NCI-H1436 (cell line): Measurements from ENCODE around the gene SBNO2.

ENCODE experiments used
- DNase-seq: peaks from one replicate; lab custom pipeline; 2025; lab: John Stamatoyannopoulos, UW

The SBNO2 gene

GRCh38 chr19:1070931-1071791, 102.9 kb downstream of the SBNO2 start:
- DNase-seq, result no peak

DNA sequence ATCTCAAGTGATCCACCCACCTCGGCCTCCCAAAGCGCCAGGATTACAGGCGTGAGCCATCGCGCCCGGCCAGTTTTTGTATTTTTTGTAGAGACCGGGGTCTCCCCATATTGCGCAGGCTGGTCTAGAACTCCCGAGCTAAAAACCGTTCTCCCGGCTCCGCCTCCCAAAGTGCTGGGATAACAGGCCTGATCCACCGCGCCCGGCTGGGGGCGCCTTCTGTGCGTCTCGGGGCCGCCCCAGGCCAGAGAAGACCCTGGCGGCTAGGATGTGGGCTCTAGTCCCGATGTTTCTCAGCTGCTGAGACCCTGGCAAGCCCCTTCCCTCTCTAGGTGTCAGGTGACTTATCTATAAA, 103.5 kb downstream of the SBNO2 start:
- no peak for DNase-seq

GRCh38 chr19:1069009-1069779, 104.9 kb downstream of the SBNO2 start:
- DNase-seq, result no peak

GRCh38 chr19:1068009-1069001, 105.8 kb downstream of the SBNO2 start:
- DNase-seq, result no peak

DNA sequence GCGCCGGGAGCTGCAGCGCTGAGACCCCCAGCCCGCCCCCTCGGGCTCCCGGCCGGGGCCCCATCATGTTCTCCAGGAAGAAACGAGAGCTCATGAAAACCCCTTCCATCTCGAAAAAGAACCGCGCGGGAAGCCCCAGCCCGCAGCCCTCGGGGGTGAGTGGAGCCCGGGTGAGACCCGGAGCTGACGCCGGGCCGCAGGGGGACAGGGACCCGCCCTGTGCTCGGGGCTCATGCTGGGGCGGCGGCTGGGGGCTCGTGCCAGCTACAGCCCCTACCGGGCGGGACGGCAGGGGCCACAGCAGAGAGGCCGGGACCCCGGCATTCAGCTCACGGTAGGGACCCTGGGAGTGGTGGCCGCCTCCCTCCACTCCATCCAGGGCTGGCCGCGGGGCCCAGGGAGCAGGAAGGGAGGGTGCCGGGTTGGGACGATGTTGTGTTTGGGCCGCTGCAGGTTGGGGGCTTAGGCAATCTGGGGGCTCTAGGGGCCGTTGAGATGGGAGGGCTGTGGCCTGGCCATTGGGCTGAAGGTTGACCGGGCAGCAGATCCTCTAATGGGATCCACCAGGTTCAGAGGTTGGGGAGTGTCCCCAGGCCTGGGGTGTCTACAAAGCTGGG, 106.6 kb downstream of the SBNO2 start:
- DNase-seq, result no peak

DNA sequence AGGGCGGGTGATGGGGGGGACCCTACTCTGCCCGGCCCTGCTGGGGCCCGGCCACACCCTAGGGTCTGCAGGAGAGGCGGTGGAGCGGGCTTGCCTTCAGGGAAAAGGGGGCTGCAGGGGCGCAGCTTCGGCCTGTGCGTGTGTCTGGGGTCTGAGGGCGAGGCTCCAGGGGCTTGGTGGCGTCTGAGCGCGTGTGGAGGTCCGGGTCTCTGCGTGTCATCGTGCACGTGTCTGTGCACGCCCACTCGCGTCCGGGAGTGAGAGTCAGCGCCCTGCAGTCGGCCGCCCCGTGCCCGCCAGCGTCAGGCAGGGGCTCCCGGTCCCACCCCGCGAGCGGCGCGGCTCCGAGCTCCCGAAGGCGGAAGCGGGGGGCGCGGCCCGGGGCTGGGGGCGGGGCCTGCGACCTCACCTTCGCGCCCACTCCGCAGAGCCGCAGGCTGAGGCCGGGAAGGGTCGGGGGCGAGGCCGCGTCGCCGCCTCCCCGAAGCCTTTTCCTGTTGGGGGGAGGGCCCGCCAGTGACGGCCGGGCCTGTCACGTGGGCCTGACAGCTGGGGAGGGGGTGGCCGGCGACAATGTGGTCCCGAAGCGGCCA, 107.2 kb downstream of the SBNO2 start, which contains the start of gene ARHGAP45:
TSS of gene ARHGAP45 (plus strand) at position 420 of the 593 bp plus-strand sequence. CDS start 239 bp downstream, outside the sequence.
- no peak for DNase-seq

GRCh38 chr19:1066251-1066747, 107.8 kb downstream of the SBNO2 start:
- no peak for DNase-seq

- DNase-seq, result no peak
Observed at GRCh38 chr19:1065606-1066109, 108.4 kb downstream of the SBNO2 start.

GRCh38 chr19:1064661-1065605, 109.1 kb downstream of the SBNO2 start:
- DNase-seq, result no peak

DNA sequence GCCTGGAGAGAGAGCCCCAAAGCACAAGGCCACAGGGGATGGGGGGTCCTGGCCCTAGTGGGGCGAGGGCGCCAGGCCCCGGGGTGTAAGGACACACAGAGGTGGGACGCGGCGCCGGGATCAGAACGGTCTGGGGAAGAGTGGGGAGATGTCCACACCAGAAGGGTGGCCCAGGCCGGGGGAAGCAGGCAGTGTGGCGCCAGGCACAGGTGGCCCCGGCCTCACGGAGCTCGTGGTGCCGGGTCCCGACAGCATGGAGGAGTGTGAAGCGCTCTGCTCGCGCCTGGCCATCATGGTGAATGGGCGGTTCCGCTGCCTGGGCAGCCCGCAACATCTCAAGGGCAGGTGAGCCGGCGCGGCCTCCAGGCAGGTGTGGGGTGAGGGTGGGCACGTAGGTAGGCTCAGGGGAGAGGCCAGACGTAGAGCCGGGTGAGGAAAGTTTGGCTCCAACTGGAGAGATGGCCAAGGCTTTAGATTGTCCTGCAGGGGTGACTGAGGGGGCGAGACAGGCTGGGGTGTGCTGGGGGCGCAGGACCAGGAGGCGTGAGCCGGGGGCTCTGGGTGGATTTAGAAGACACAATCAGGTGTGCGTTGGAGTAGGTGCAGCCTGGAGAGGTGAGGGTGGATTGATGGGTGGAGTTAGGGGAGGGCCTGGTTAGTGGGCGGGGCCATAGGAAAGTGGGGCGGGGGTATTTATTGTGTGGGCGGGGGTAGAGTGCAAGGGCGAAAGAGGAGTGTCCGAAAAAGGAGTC, 110.0 kb downstream of the SBNO2 start:
- DNase-seq, result peak; percentile 9

DNA sequence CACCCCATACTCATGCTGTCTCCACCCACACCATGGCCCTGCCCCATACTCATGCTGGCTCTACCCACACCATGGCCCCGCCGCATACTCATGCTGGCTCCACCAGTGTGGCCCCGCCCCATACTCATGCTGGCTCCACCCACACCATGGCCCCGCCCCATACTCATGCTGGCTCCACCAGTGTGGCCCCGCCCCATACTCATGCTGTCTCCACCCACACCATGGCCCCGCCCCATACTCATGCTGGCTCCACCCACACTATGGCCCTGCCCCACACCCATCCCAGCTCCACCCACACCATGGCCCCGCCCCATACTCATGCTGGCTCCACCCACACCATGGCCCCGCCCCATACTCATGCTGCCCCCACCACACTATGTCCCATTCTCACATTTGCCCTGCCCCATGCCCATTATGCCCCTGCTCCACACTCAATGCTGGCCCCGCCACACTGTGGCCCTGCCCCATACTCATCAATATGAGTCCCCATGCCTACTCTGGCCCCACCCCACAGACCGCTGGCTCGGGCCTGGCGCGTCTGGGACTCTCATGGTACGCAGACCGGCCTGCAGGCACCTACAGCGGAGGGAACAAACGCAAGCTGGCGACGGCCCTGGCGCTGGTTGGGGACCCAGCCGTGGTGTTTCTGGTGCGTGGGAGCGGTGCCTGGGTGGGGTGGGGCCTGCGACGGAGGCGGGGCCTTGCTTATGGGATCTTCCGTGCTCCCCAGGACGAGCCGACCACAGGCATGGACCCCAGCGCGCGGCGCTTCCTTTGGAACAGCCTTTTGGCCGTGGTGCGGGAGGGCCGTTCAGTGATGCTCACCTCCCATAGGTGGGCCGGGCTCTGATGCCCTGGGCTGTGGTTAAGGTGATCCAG, 110.8 kb downstream of the SBNO2 start:
- DNase-seq, result peak; percentile 11

DNA sequence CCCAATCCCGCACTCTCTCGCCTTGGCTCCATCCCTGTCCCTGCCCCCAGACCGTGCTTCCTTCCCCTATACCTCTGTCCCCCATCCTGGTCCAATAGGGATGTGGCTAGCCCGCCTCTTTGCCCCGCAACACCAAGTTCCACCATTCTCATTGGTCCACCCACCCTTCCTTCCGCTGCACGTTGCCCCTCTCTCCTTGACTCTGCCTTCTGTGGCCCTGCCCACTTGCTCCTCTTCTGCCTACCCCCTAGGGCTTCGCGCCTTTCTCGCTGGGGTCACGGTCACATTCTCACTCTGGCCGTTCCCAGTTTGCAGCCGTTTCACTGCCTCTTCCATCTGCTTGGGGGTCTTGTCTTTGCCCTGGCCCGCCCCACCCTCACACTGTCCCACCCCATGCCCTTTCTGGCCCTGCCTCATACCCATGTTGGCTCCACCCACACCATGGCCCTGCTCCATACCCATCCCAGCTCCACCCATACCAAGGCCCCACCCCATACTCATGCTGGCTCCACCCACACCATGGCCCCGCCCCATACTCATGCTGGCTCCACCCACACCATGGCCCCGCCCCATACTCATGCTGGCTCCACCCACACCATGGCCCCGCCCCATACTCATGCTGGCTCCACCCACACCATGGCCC, 111.6 kb downstream of the SBNO2 start:
- no peak for DNase-seq

GRCh38 chr19:1061987-1062386, 112.1 kb downstream of the SBNO2 start:
- DNase-seq, result no peak

DNA sequence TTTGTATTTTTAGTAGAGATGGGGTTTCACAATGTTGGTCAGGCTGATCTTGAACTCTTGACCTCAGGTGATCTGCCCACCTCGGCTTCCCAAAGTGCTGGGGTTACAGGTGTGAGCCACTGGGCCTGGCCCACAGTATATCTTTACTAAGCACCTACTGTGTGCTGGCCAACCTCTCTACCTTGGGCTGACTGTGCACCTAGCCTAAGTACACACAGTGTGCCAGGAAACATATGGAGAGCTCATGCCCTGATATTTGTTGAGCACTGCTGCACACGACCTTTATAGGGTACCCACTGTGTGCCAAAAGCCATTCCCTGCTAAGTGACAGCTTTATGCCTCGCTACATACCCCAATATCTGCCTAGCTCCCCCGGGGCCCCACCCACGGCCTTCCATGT, 113.4 kb downstream of the SBNO2 start:
- no peak for DNase-seq

DNA sequence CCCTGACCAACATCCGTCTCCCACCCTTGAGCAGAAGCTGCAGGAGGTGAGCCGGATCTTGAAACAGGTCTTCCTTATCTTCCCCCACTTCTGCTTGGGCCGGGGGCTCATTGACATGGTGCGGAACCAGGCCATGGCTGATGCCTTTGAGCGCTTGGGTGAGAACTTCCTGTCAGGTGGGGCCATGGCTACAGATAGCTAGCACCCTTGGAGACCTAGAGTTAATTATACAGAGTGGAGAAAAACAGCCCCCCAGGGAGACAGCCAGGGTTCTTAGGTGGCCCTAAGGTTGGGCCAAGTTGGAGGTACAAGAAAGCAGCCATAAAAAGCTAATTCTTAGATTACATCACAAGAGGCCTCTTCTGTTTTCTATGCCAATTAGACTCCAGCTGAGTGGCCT, 116.0 kb downstream of the SBNO2 start:
- no peak for DNase-seq
